Trophoblast cell (in vitro differentiated cells and primary cell): ENCODE results near the gene ABLIM2.

Experiments
- DNase-seq, 2 donors: peaks; one replicate each; pipeline ENCODE4 v3.0.0-alpha.2; 2016
- H2AFZ ChIP-seq: 2 replicates; pipeline ENCODE4 v1.6.1; 2013; ENCODE audit warnings: low read length, moderate library complexity, mild to moderate bottlenecking; ENCODE audit not compliant: insufficient read depth, poor library complexity
- H2AK5ac ChIP-seq: 2 replicates; pipeline ENCODE4 v1.6.1; 2013; ENCODE audit warnings: mild to moderate bottlenecking, low read length
- H2BK120ac ChIP-seq: 2 replicates; pipeline ENCODE4 v1.6.1; 2013; ENCODE audit warnings: low read length, mild to moderate bottlenecking, moderate library complexity; ENCODE audit not compliant: insufficient read depth, poor library complexity
- H2BK12ac ChIP-seq: 2 replicates; pipeline ENCODE4 v1.6.1; 2013; ENCODE audit warnings: mild to moderate bottlenecking, low read length, moderate library complexity
- H2BK5ac ChIP-seq: 2 replicates; pipeline ENCODE4 v1.6.1; 2013; ENCODE audit warnings: low read length, low read depth, moderate library complexity, mild to moderate bottlenecking; ENCODE audit not compliant: poor library complexity
- H3K14ac ChIP-seq: 2 replicates; pipeline ENCODE4 v1.6.1; 2013; ENCODE audit warnings: mild to moderate bottlenecking, low read length
- H3K18ac ChIP-seq: 2 replicates; pipeline ENCODE4 v1.6.1; 2013; ENCODE audit warnings: mild to moderate bottlenecking, low read length
- H3K23ac ChIP-seq: 2 replicates; pipeline ENCODE4 v1.6.1; 2013; ENCODE audit warnings: low read length
- H3K27ac ChIP-seq: 2 replicates; pipeline ENCODE4 v1.5.1; 2013; ENCODE audit warnings: low read depth, mild to moderate bottlenecking, inconsistent platforms, low read length, moderate library complexity
- H3K27me3 ChIP-seq: 2 replicates; pipeline ENCODE4 v1.6.1; 2013; ENCODE audit warnings: inconsistent platforms, mild to moderate bottlenecking, low read length, moderate library complexity; ENCODE audit not compliant: insufficient read depth
- H3K36me3 ChIP-seq, 2 experiments: 1 replicate in 1 of 2; 2 replicates in 1 of 2; pipeline ENCODE4 v1.6.1; 2013; ENCODE audit warnings: low read length in 2 of 2, mild to moderate bottlenecking in 2 of 2, moderate library complexity in 1 of 2; ENCODE audit not compliant: insufficient read depth in 2 of 2, control insufficient read depth in 1 of 2
- H3K4ac ChIP-seq: 2 replicates; pipeline ENCODE4 v1.6.1; 2013; ENCODE audit warnings: low read depth, mild to moderate bottlenecking, low read length, moderate library complexity
- H3K4me1 ChIP-seq, 2 experiments: 1 replicate in 1 of 2; 2 replicates in 1 of 2; pipeline ENCODE4 v1.6.1; 2013; ENCODE audit warnings: low read length in 2 of 2, mild to moderate bottlenecking in 2 of 2, moderate library complexity in 1 of 2; ENCODE audit not compliant: insufficient read depth in 2 of 2, control insufficient read depth in 1 of 2
- H3K4me2 ChIP-seq: 2 replicates; pipeline ENCODE4 v1.6.1; 2013; ENCODE audit warnings: inconsistent platforms, mild to moderate bottlenecking, low read length, moderate library complexity
- H3K4me3 ChIP-seq: 2 replicates; pipeline ENCODE4 v1.5.1; 2013; ENCODE audit warnings: mild to moderate bottlenecking, low read depth, low read length, inconsistent platforms
- H3K79me1 ChIP-seq: one replicate; pipeline ENCODE4 v1.6.1; 2013; ENCODE audit warnings: low read length
- H3K79me2 ChIP-seq: 2 replicates; pipeline ENCODE4 v1.6.1; 2013; ENCODE audit warnings: low read length, mild to moderate bottlenecking; ENCODE audit not compliant: control insufficient read depth, insufficient read depth, poor library complexity
- H3K9ac ChIP-seq: 2 replicates; pipeline ENCODE4 v1.6.1; 2013; ENCODE audit warnings: mild to moderate bottlenecking, low read length
- H3K9me3 ChIP-seq: 2 replicates; pipeline ENCODE4 v1.6.1; 2013; ENCODE audit warnings: low read depth, mild to moderate bottlenecking, control low read depth, inconsistent platforms, low read length; ENCODE audit not compliant: insufficient read depth
- H4K12ac ChIP-seq: 2 replicates; pipeline ENCODE4 v1.6.1; 2013; ENCODE audit warnings: low read depth, mild to moderate bottlenecking, low read length, moderate library complexity
- H4K8ac ChIP-seq: 2 replicates; pipeline ENCODE4 v1.6.1; 2013; ENCODE audit warnings: low read depth, mild to moderate bottlenecking, low read length, moderate library complexity
- H4K91ac ChIP-seq: one replicate; pipeline ENCODE4 v1.6.1; 2013; ENCODE audit warnings: low read depth, mild to moderate bottlenecking, low read length, moderate library complexity
- WGBS: extraction: QIAGEN DNeasy Blood & Tissue Kit; methylation state at CpG from one replicate; pipeline ENCODE4 v1.1.7; 2013; ENCODE audit warnings: missing lambda C conversion rate; ENCODE audit not compliant: insufficient read length, insufficient coverage; ENCODE audit errors: extremely low coverage; 5-methylcytosine and 5-hydroxymethylcytosine counted together

ABLIM2 gene

GRCh38 chr4:8090312-8090711 lies 68.3 kb downstream of the ABLIM2 start:
- no peak overlapping the region for H3K27ac ChIP-seq
- no peak for DNase-seq
- H3K27me3 ChIP-seq = no peaks in the 10 kb centered on the region
- H3K9ac ChIP-seq = no peak overlapping the region
- H3K4ac ChIP-seq = no peak overlapping the region
- no peaks in the 10 kb centered on the region for H3K79me1 ChIP-seq
- no peak overlapping the region for H3K18ac ChIP-seq
- H2BK12ac ChIP-seq = no peak overlapping the region
- H2BK5ac ChIP-seq = no peak overlapping the region
- H3K23ac ChIP-seq = no peak overlapping the region
- peaks cover 6% of the 10 kb centered on the region for H3K9me3 ChIP-seq
- no peak overlapping the region for H2AK5ac ChIP-seq
- no peak overlapping the region for H4K91ac ChIP-seq
- no peaks in the 10 kb centered on the region for H3K4me1 ChIP-seq
- no peak overlapping the region for H2BK120ac ChIP-seq
- H3K14ac ChIP-seq = no peak overlapping the region
- no peaks in the 10 kb centered on the region for H3K36me3 ChIP-seq
- H3K79me2 ChIP-seq = no peaks in the 10 kb centered on the region
- H4K12ac ChIP-seq = no peak overlapping the region
- H3K4me2 ChIP-seq = no peak overlapping the region
- no CpG with 5 or more reads among the region's 4 CpGs for WGBS
- H4K8ac ChIP-seq = no peak overlapping the region
- H3K4me3 ChIP-seq = no peak overlapping the region
- no peak overlapping the region for H2AFZ ChIP-seq

- Histone ChIP-seq H3K27ac (no peak overlapping the region), H3K4me2 (no peak overlapping the region)
- no CpG with 5 or more reads among the region's 7 CpGs for WGBS
Observed at GRCh38 chr4:8089862-8090261, 68.8 kb downstream of the ABLIM2 start.

GRCh38 chr4:8088966-8089491 lies 69.6 kb downstream of the ABLIM2 start:
- Histone ChIP-seq H3K27ac (no peak overlapping the region), H3K79me1 (no peaks in the 10 kb centered on the region), H3K9me3 (no peaks in the 10 kb centered on the region), H4K8ac (no peak overlapping the region), H3K9ac (no peak overlapping the region), H4K12ac (no peak overlapping the region), H4K91ac (no peak overlapping the region), H3K23ac (no peak overlapping the region), H3K18ac (no peak overlapping the region), H3K36me3 (no peaks in the 10 kb centered on the region), H2BK12ac (no peak overlapping the region), H2AFZ (no peak overlapping the region), H3K4me1 (no peaks in the 10 kb centered on the region), H3K4me2 (no peak overlapping the region), H3K4me3 (no peak overlapping the region), H2BK120ac (no peak overlapping the region), H3K4ac (no peak overlapping the region), H3K27me3 (no peaks in the 10 kb centered on the region), H2AK5ac (no peak overlapping the region), H3K79me2 (no peaks in the 10 kb centered on the region), H3K14ac (no peak overlapping the region), H2BK5ac (no peak overlapping the region)
- no CpG with 5 or more reads among the region's 12 CpGs for WGBS
- DNase-seq = no peak

More at GRCh38 chr4:8089862-8090261, 68.8 kb downstream of the ABLIM2 start:
- no peaks in the 10 kb centered on the region for H3K4me1 ChIP-seq
- H3K27me3 ChIP-seq = no peaks in the 10 kb centered on the region
- no peak overlapping the region for H4K91ac ChIP-seq
- no peaks in the 10 kb centered on the region for H3K36me3 ChIP-seq
- no peak overlapping the region for H3K4me3 ChIP-seq
- H2BK5ac ChIP-seq = no peak overlapping the region
- H3K4ac ChIP-seq = no peak overlapping the region
- no peak overlapping the region for H3K23ac ChIP-seq
- H3K9me3 ChIP-seq = peaks cover 4% of the 10 kb centered on the region
- no peak overlapping the region for H3K9ac ChIP-seq
- no peak overlapping the region for H2AK5ac ChIP-seq
- H2BK12ac ChIP-seq = no peak overlapping the region
- no peak overlapping the region for H2AFZ ChIP-seq
- no peak for DNase-seq
- H3K79me2 ChIP-seq = no peaks in the 10 kb centered on the region
- H3K14ac ChIP-seq = no peak overlapping the region
- no peak overlapping the region for H4K12ac ChIP-seq
- no peak overlapping the region for H4K8ac ChIP-seq
- H2BK120ac ChIP-seq = no peak overlapping the region
- H3K18ac ChIP-seq = no peak overlapping the region
- H3K79me1 ChIP-seq = no peaks in the 10 kb centered on the region

- H3K27me3 ChIP-seq = no peaks in the 10 kb centered on the region
- no peaks in the 10 kb centered on the region for H3K79me1 ChIP-seq
- H3K79me2 ChIP-seq = no peaks in the 10 kb centered on the region
- H2BK12ac ChIP-seq = no peak overlapping the region
- no peak overlapping the region for H3K18ac ChIP-seq
- no peaks in the 10 kb centered on the region for H3K4me1 ChIP-seq
- no peak overlapping the region for H3K27ac ChIP-seq
- H3K4me2 ChIP-seq = no peak overlapping the region
- WGBS = no CpG with 5 or more reads among the region's 18 CpGs
- no peak overlapping the region for H4K12ac ChIP-seq
- H3K14ac ChIP-seq = no peak overlapping the region
- H3K23ac ChIP-seq = no peak overlapping the region
- no peak overlapping the region for H2BK5ac ChIP-seq
- no peak overlapping the region for H4K8ac ChIP-seq
- no peak for DNase-seq
- H3K36me3 ChIP-seq = no peaks in the 10 kb centered on the region
- H3K4ac ChIP-seq = no peak overlapping the region
- no peak overlapping the region for H3K9ac ChIP-seq
- H3K9me3 ChIP-seq = no peaks in the 10 kb centered on the region
- H2AFZ ChIP-seq = no peak overlapping the region
- no peak overlapping the region for H3K4me3 ChIP-seq
- H2BK120ac ChIP-seq = no peak overlapping the region
- H2AK5ac ChIP-seq = no peak overlapping the region
- H4K91ac ChIP-seq = no peak overlapping the region
Observed at GRCh38 chr4:8087921-8088495, 70.6 kb downstream of the ABLIM2 start.
